HepG2 (cell line): ENCODE measurements around the gene SFI1. TPM values are rescaled to one million over a fixed set of nuclear protein-coding genes. Genes with fewer than 3 reads are reported as not detected.
A peak's percentile ranks its signal among the peaks of the same experiment; 100 is the strongest.

Experiments
- BCL3 ChIP-seq: sonication (generic); formaldehyde crosslinking; IDR thresholded peaks from 2 replicates; pipeline ENCODE4 v1.5.1; 2020; ENCODE audit warnings: mild to moderate bottlenecking, missing genetic modification reagents, moderate library complexity
- ESRRA ChIP-seq: sonication (generic); formaldehyde crosslinking; IDR thresholded peaks from 2 replicates; pipeline ENCODE4 v1.5.1; 2020; ENCODE audit warnings: mild to moderate bottlenecking, low read depth, missing genetic modification reagents
- FLYWCH1 ChIP-seq: sonication (generic); formaldehyde crosslinking; IDR thresholded peaks from 2 replicates; pipeline ENCODE4 v1.8.1; 2023; ENCODE audit warnings: mild to moderate bottlenecking, missing genetic modification reagents
- GATA4 ChIP-seq: sonication (generic); IDR thresholded peaks from 2 replicates; pipeline ENCODE4 v1.6.1; 2016; ENCODE audit warnings: antibody characterized with exemption, low read depth, borderline replicate concordance
- GPBP1L1 ChIP-seq: sonication (generic); formaldehyde crosslinking; IDR thresholded peaks from 2 replicates; pipeline ENCODE4 v1.5.0; 2020; ENCODE audit warnings: mild to moderate bottlenecking, missing genetic modification reagents
- RXRA ChIP-seq: sonication (generic); formaldehyde crosslinking; IDR thresholded peaks from 2 replicates; pipeline ENCODE4 v1.5.1; 2020; ENCODE audit warnings: missing genetic modification reagents
- SALL1 ChIP-seq: sonication (generic); formaldehyde crosslinking; IDR thresholded peaks from 2 replicates; pipeline ENCODE4 v1.8.0; 2022; ENCODE audit warnings: mild to moderate bottlenecking, missing genetic modification reagents
- SKI ChIP-seq: fragments of 450-650 bp; IDR thresholded peaks from one replicate; pipeline ENCODE4 v1.6.1; 2018; ENCODE audit warnings: mild to moderate bottlenecking; ENCODE audit not compliant: partially characterized antibody
- TFE3 ChIP-seq: IDR thresholded peaks from 2 replicates; pipeline ENCODE4 v1.6.1; 2016
- U2AF2 ChIP-seq: fragments of 200-400 bp; formaldehyde crosslinking; IDR thresholded peaks from 2 replicates; pipeline ENCODE4 v1.6.1; 2017; ENCODE audit warnings: low read depth, mild to moderate bottlenecking, low read length
- ZBTB26 ChIP-seq: IDR thresholded peaks from 2 replicates; pipeline ENCODE4 v1.6.1; 2016; ENCODE audit warnings: missing compliant biosample characterization, missing genetic modification reagents, borderline replicate concordance
- ZNF124 ChIP-seq: sonication (generic); formaldehyde crosslinking; IDR thresholded peaks from 2 replicates; pipeline ENCODE4 v1.4.0; 2020; ENCODE audit warnings: missing genetic modification reagents
- ZNF44 ChIP-seq: sonication (generic); formaldehyde crosslinking; IDR thresholded peaks from 2 replicates; pipeline ENCODE4 v1.5.1; 2020; ENCODE audit warnings: mild to moderate bottlenecking, missing genetic modification reagents
- ZNF441 ChIP-seq: sonication (generic); formaldehyde crosslinking; IDR thresholded peaks from 2 replicates; pipeline ENCODE4 v1.7.0; 2021; ENCODE audit warnings: missing genetic modification reagents, borderline replicate concordance
- ZNF549 ChIP-seq: sonication (generic); formaldehyde crosslinking; IDR thresholded peaks from 2 replicates; pipeline ENCODE4 v1.5.0; 2020; ENCODE audit warnings: missing genetic modification reagents
- ZNF740 ChIP-seq: sonication (generic); formaldehyde crosslinking; IDR thresholded peaks from 2 replicates; pipeline ENCODE4 v1.4.0; 2020; ENCODE audit warnings: missing genetic modification reagents
- ZNF781 ChIP-seq: sonication (generic); formaldehyde crosslinking; IDR thresholded peaks from 2 replicates; pipeline ENCODE4 v1.5.1; 2020; ENCODE audit warnings: borderline replicate concordance, mild to moderate bottlenecking, missing genetic modification reagents; ENCODE audit errors: not compliant biosample characterization
- polyA plus RNA-seq, 8 experiments: library from polyadenylated mRNA; depleted of rRNA in 3 of 8; stranded (reverse) in 7 of 8; unstranded in 1 of 8; fragments of >200 nt; fragmentation: Illumina TruSeq in 4 of 8; extraction: Trizol in 4 of 8; gene quantifications; 2 replicates each; pipeline versions ENCODE4 v1.2.1 to v1.2.3, GENCODE V29; 2011 to 2016; ENCODE audit warnings: low read depth in 4 of 8, missing spikeins in 1 of 8, mixed read lengths in 1 of 8; ENCODE audit not compliant: insufficient read depth in 1 of 8
- total RNA-seq, 5 experiments: library from RNA; depleted of rRNA; stranded (reverse); fragments of >200 nt; fragmentation: Illumina TruSeq; extraction: Trizol; gene quantifications; 2 replicates each; pipeline ENCODE4 v1.2.3, GENCODE V29; 2016; ENCODE audit warnings: low read depth in 1 of 5
- TF ChIP-seq, protein P1 (sequence below): sonication (generic); formaldehyde crosslinking; IDR thresholded peaks from 2 replicates; pipeline ENCODE4 v1.4.0; 2020; ENCODE audit warnings: missing genetic modification reagents

The SFI1 gene
- total and polyA plus RNA-seq, 2 of the 13 experiments (the other 11 are each of a cell fraction or from before 2014, with no cell fraction given): 20.5 to 40.1 TPM

GRCh38 chr22:31630331-31631329 lies 134.3 kb downstream of the SFI1 start (continued):
- TF ChIP-seq, protein P1, sequence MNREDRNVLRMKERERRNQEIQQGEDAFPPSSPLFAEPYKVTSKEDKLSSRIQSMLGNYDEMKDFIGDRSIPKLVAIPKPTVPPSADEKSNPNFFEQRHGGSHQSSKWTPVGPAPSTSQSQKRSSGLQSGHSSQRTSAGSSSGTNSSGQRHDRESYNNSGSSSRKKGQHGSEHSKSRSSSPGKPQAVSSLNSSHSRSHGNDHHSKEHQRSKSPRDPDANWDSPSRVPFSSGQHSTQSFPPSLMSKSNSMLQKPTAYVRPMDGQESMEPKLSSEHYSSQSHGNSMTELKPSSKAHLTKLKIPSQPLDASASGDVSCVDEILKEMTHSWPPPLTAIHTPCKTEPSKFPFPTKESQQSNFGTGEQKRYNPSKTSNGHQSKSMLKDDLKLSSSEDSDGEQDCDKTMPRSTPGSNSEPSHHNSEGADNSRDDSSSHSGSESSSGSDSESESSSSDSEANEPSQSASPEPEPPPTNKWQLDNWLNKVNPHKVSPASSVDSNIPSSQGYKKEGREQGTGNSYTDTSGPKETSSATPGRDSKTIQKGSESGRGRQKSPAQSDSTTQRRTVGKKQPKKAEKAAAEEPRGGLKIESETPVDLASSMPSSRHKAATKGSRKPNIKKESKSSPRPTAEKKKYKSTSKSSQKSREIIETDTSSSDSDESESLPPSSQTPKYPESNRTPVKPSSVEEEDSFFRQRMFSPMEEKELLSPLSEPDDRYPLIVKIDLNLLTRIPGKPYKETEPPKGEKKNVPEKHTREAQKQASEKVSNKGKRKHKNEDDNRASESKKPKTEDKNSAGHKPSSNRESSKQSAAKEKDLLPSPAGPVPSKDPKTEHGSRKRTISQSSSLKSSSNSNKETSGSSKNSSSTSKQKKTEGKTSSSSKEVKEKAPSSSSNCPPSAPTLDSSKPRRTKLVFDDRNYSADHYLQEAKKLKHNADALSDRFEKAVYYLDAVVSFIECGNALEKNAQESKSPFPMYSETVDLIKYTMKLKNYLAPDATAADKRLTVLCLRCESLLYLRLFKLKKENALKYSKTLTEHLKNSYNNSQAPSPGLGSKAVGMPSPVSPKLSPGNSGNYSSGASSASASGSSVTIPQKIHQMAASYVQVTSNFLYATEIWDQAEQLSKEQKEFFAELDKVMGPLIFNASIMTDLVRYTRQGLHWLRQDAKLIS (CRISPR knock-in tag): no peak
- TF ChIP-seq FLYWCH1 (CRISPR knock-in tag) (no peak), ZNF44 (CRISPR knock-in tag) (no peak), SALL1 (CRISPR knock-in tag) (peak; percentile 29; the same call in 1 of the 2 replicates), BCL3 (CRISPR knock-in tag) (peak; percentile 69; the same call in 1 of the 2 replicates), ZBTB26 (CRISPR knock-in tag) (no peak), GATA4 (no peak), TFE3 (CRISPR knock-in tag) (0 out of 2 replicates have a peak, but pooled peaks have one; percentile 19), ESRRA (CRISPR knock-in tag) (no peak), SKI (no peak), ZNF549 (CRISPR knock-in tag) (no peak), ZNF781 (CRISPR knock-in tag) (no peak), ZNF124 (CRISPR knock-in tag) (peak; percentile 51; the same call in 1 of the 2 replicates), RXRA (CRISPR knock-in tag) (no peak; the same call in 1 of the 2 replicates), GPBP1L1 (CRISPR knock-in tag) (no peak), ZNF740 (CRISPR knock-in tag) (peak; percentile 18; the same call in 1 of the 2 replicates), ZNF441 (CRISPR knock-in tag) (no peak), U2AF2 (no peak)
